B cell (primary cell): Measurements from ENCODE around the gene AKAP8.

Source experiments
- CTCF ChIP-seq: fragments of 200-600 bp; IDR thresholded peaks from one replicate; pipeline ENCODE4 v1.8.0; 2022; ENCODE audit warnings: antibody characterized with exemption, mild to moderate bottlenecking
- EZH2 ChIP-seq: IDR thresholded peaks from 2 replicates; pipeline ENCODE4 v1.6.1; 2012; ENCODE audit warnings: borderline replicate concordance, low read depth, mild to moderate bottlenecking, moderate library complexity, low read length; ENCODE audit not compliant: insufficient read depth, poor library complexity, severe bottlenecking

DNA sequence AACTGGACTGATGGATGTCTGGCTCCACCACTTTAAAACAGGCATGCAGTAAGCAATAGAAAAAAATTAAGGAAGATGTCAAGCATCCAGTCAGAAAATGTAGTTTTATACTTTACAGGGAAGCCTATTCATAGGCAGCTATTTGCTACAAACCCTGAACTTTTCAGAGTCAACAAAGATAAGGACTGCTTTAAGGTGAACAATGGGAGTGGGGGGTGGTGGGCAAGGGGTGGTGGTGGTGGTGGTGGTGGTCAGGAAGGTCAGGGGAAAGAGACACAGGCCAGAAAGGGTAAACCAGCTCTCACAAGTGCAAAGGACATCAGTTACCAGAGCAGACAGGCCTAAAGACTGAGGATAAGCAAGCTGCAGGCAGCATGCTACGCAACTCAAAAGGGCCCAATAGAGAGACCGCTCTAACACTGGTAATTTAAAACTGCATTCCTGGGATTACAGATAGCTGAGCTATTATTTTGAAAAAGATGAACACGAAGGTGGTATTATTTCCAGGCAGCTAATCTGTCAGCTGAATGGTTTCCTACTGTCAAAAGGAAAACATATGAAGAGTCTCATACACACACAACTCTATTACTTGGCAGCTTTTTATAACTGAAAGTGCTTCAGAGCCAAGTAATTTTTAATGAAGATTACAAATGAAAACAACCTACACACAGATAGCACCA, 62.1 kb downstream of the AKAP8 start:
- TF ChIP-seq CTCF, result no peak
- no peak for TF ChIP-seq EZH2
